Spleen (tissue), 7 donors: Measurements from ENCODE around the gene IFNA10.
"Not testable (repeated sequence)": the region's sequence is repeated elsewhere in the genome, so short reads cannot be mapped to it uniquely, and the experiment has no call there.

Experiments used
- POLR2A ChIP-seq, 3 donors: fragments of 450-650 bp; IDR thresholded peaks; one replicate each; pipeline ENCODE4 v1.5.1; 2017; ENCODE audit warnings: antibody characterized with exemption in 3 of 3, mild to moderate bottlenecking in 1 of 3
- POLR2AphosphoS5 ChIP-seq, 3 donors: sonication (generic); formaldehyde crosslinking; IDR thresholded peaks; one replicate each; pipeline ENCODE4 v1.5.1; 2017; ENCODE audit warnings: antibody characterized with exemption in 3 of 3
- TF ChIP-seq, protein P1 (sequence below), 11 experiments: fragments of 200-600 bp in 7 of 11; fragments of 450-650 bp in 4 of 11; sonication (generic) in 4 of 11; IDR thresholded peaks in 8 of 11; conservative IDR thresholded peaks in 3 of 11; 1 replicate in 7 of 11; 2 replicates in 4 of 11; pipeline versions ENCODE4 v1.4.0 to v1.8.0; 2016 to 2021; ENCODE audit warnings: antibody characterized with exemption in 11 of 11, inconsistent platforms in 4 of 11, mild to moderate bottlenecking in 1 of 11
- donor health status: DM: no; HTN: no; CAD: no; lungs with moderate emphysema.
- donor health status: DM: no; HTN: no; CAD: no.
- donor health status: DM: no; HTN: no; CAD: no.

DNA sequence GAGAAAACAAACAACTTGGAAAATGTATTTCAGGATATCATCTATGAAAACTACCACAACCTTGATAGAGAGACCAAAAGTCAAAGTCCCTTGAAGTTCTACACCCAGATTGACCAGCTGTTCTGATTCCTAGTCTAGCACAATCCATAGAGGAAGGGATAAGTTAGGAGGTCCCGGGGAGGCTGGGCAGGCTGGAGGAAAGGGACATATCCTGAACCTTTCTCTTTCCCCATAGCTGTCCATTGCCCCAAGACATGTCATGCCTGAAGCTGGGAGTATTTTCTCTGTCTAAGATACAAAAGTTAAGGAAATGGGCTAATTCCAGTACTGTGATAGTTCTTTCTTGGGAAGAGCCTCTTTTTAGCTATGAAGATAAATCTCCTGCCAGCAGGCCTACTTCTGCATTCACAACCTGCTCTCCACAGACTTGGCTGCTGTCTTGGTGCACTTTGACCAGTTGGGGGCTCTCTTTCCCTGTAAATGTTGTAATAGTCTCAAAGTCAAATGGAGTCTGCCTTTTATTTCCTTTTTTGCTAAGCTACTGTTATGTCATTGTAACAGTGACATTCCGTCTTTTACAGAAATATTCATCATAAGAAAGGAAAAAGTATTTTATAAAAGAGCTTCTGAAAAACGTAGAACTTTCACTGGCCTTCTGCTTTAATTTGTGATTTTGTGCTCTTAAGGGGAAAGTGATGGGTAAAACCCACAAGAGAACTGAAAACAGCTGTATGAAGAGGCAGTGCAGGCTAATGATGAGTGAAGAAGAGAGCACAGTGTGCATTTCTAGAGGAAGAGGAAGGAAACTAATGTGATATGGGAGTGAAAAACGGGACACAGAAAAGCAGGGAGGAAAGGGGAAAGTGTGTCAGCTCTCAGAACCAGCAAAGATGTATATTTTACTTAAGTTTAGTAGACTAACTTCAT is 23.9 kb downstream of the IFNA10 start:
- TF ChIP-seq, protein P1, sequence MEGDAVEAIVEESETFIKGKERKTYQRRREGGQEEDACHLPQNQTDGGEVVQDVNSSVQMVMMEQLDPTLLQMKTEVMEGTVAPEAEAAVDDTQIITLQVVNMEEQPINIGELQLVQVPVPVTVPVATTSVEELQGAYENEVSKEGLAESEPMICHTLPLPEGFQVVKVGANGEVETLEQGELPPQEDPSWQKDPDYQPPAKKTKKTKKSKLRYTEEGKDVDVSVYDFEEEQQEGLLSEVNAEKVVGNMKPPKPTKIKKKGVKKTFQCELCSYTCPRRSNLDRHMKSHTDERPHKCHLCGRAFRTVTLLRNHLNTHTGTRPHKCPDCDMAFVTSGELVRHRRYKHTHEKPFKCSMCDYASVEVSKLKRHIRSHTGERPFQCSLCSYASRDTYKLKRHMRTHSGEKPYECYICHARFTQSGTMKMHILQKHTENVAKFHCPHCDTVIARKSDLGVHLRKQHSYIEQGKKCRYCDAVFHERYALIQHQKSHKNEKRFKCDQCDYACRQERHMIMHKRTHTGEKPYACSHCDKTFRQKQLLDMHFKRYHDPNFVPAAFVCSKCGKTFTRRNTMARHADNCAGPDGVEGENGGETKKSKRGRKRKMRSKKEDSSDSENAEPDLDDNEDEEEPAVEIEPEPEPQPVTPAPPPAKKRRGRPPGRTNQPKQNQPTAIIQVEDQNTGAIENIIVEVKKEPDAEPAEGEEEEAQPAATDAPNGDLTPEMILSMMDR (IDR thresholded peaks at IDR 0.05 in 8 of 11, conservative IDR thresholded peaks at IDR 0.05 in 3 of 11), result peak in 7 of 11 experiments; percentile 26 to 65 (median 57)
- not testable (repeated sequence) for TF ChIP-seq POLR2A, POLR2AphosphoS5 (IDR thresholded peaks at IDR 0.05)
